ENCODE measurements around the gene TMEM232. TPM values are rescaled to one million over a fixed set of nuclear protein-coding genes. Genes with fewer than 3 reads are reported as not detected.

TMEM232 gene
- total RNA-seq, 1 donor from 2014 or later = 6.1 TPM

- H3K4me3 Mint-ChIP-seq = no peak overlapping the region
- TF ChIP-seq CTCF (conservative IDR thresholded peaks at IDR 0.05) = no peak
- H3K36me3 Mint-ChIP-seq (ENCODE audit: low read depth) = no peaks in the 10 kb centered on the region
- H3K27ac Mint-ChIP-seq (ENCODE audit: unreplicated experiment) = no peak overlapping the region
- no peaks in the 10 kb centered on the region for H3K27me3 Mint-ChIP-seq (ENCODE audit: low read depth)
- no peak for DNase-seq (ENCODE audit: low read depth, low spot score)
- no peaks in the 10 kb centered on the region for H3K4me1 Mint-ChIP-seq
- no peaks in the 10 kb centered on the region for H3K9me3 Mint-ChIP-seq
Measured at GRCh38 chr5:110478895-110479294, 247.6 kb downstream of the TMEM232 start.

GRCh38 chr5:110477911-110478310 is 248.6 kb downstream of the TMEM232 start:
- Mint-ChIP-seq H3K4me3 (no peak overlapping the region), H3K9me3 (no peaks in the 10 kb centered on the region), H3K36me3 (ENCODE audit: low read depth) (no peaks in the 10 kb centered on the region), H3K4me1 (no peaks in the 10 kb centered on the region), H3K27ac (ENCODE audit: unreplicated experiment) (no peak overlapping the region), H3K27me3 (ENCODE audit: low read depth) (no peaks in the 10 kb centered on the region)
- TF ChIP-seq CTCF (conservative IDR thresholded peaks at IDR 0.05) = no peak
- DNase-seq (ENCODE audit: low read depth, low spot score) = no peak

GRCh38 chr5:110476164-110476563 is 250.3 kb downstream of the TMEM232 start:
- Mint-ChIP-seq H3K27me3 (ENCODE audit: low read depth) (no peaks in the 10 kb centered on the region), H3K27ac (ENCODE audit: unreplicated experiment) (no peak overlapping the region), H3K36me3 (ENCODE audit: low read depth) (peaks cover 3% of the 10 kb centered on the region), H3K4me1 (no peaks in the 10 kb centered on the region), H3K9me3 (peaks cover 3% of the 10 kb centered on the region), H3K4me3 (no peak overlapping the region)
- no peak for TF ChIP-seq CTCF (conservative IDR thresholded peaks at IDR 0.05)
- no peak for DNase-seq (ENCODE audit: low read depth, low spot score)

GRCh38 chr5:110475529-110475928 is 250.9 kb downstream of the TMEM232 start:
- H3K27ac Mint-ChIP-seq (ENCODE audit: unreplicated experiment) = no peak overlapping the region

GRCh38 chr5:110469486-110469885 is 257.0 kb downstream of the TMEM232 start:
- Mint-ChIP-seq H3K27me3 (ENCODE audit: low read depth) (no peaks in the 10 kb centered on the region), H3K4me1 (no peaks in the 10 kb centered on the region), H3K36me3 (ENCODE audit: low read depth) (peaks cover 3% of the 10 kb centered on the region), H3K27ac (ENCODE audit: unreplicated experiment) (no peak overlapping the region), H3K9me3 (peaks cover 7% of the 10 kb centered on the region), H3K4me3 (no peak overlapping the region)
- no peak for DNase-seq (ENCODE audit: low read depth, low spot score)
- no peak for TF ChIP-seq CTCF (conservative IDR thresholded peaks at IDR 0.05)

More at GRCh38 chr5:110475529-110475928, 250.9 kb downstream of the TMEM232 start:
- peaks cover 3% of the 10 kb centered on the region for H3K36me3 Mint-ChIP-seq (ENCODE audit: low read depth)
- H3K27me3 Mint-ChIP-seq (ENCODE audit: low read depth) = no peaks in the 10 kb centered on the region
- no peak overlapping the region for H3K4me3 Mint-ChIP-seq
- H3K4me1 Mint-ChIP-seq = no peaks in the 10 kb centered on the region
- no peak for DNase-seq (ENCODE audit: low read depth, low spot score)
- no peak for TF ChIP-seq CTCF (conservative IDR thresholded peaks at IDR 0.05)
- H3K9me3 Mint-ChIP-seq = peaks cover 5% of the 10 kb centered on the region

GRCh38 chr5:110463106-110463505 is 263.4 kb downstream of the TMEM232 start:
- no peak for TF ChIP-seq CTCF (conservative IDR thresholded peaks at IDR 0.05)
- Mint-ChIP-seq H3K9me3 (no peaks in the 10 kb centered on the region), H3K4me3 (no peak overlapping the region), H3K27me3 (ENCODE audit: low read depth) (no peaks in the 10 kb centered on the region), H3K4me1 (no peaks in the 10 kb centered on the region), H3K36me3 (ENCODE audit: low read depth) (no peaks in the 10 kb centered on the region), H3K27ac (ENCODE audit: unreplicated experiment) (no peak overlapping the region)
- DNase-seq (ENCODE audit: low read depth, low spot score) = no peak

All from neural crest cell (in vitro differentiated cells).